Activated CD4-positive, CD25-positive, alpha-beta regulatory T cell (primary cell): Measurements from ENCODE around the gene CCND1.
"Not testable (repeated sequence)": the region's sequence is repeated elsewhere in the genome, so short reads cannot be mapped to it uniquely, and the experiment has no call there.

Experiments
- DNase-seq, 4 experiments: peaks; one replicate each; lab custom pipeline; 2025; lab: John Stamatoyannopoulos, UW

The CCND1 gene

GRCh38 chr11:69666752-69667536 is 26.0 kb downstream of the CCND1 start:
- no peak for DNase-seq

GRCh38 chr11:69667619-69668604 is 27.0 kb downstream of the CCND1 start:
- DNase-seq = no peak

- DNase-seq = no peak
These were observed 28.5 kb downstream of the CCND1 start for GRCh38 chr11:69669486-69669885.

- peak; percentile 7 to 31 (median 28) for DNase-seq
These were observed 29.3 kb downstream of the CCND1 start for GRCh38 chr11:69670158-69670845.

- DNase-seq = no peak
These were observed 30.9 kb downstream of the CCND1 start for GRCh38 chr11:69671734-69672465.

GRCh38 chr11:69674267-69674885 is 33.4 kb downstream of the CCND1 start:
- DNase-seq = no peak

- DNase-seq = peak; percentile 90 to 93 (median 92)
These were observed 34.1 kb downstream of the CCND1 start, which contains the start of gene LTO1 for GRCh38 chr11:69674886-69675714. TSS of gene LTO1 (minus strand) at chr11:69675353. CDS start at chr11:69675239, 114 bp downstream.

GRCh38 chr11:69677749-69678148 is 36.8 kb downstream of the CCND1 start:
- DNase-seq = no peak

GRCh38 chr11:69680688-69681087 is 39.7 kb downstream of the CCND1 start:
- DNase-seq = no peak

GRCh38 chr11:69682221-69682620 is 41.3 kb downstream of the CCND1 start:
- no peak for DNase-seq

- DNase-seq = no peak
These were observed 41.8 kb downstream of the CCND1 start for GRCh38 chr11:69682681-69683326.

GRCh38 chr11:69683764-69684333 is 42.9 kb downstream of the CCND1 start:
- DNase-seq = no peak

GRCh38 chr11:69684651-69685050 is 43.7 kb downstream of the CCND1 start:
- DNase-seq = no peak

GRCh38 chr11:69685348-69685747 is 44.4 kb downstream of the CCND1 start:
- DNase-seq = no peak

- DNase-seq = no peak
These were observed 45.5 kb downstream of the CCND1 start for GRCh38 chr11:69686452-69686851.

- no peak for DNase-seq
These were observed 45.9 kb downstream of the CCND1 start for GRCh38 chr11:69686856-69687255.

GRCh38 chr11:69687969-69688771 is 47.2 kb downstream of the CCND1 start:
- DNase-seq = not testable (repeated sequence)
